OCI-LY1 (cell line): ENCODE measurements around the gene FREM2.

ENCODE experiments used
- H2AFZ ChIP-seq: fragments of 200-600 bp; sonication (generic), shearing (Covaris generic); 2 replicates; pipeline ENCODE4 v1.6.0; 2014; ENCODE audit warnings: antibody characterized with exemption, mild to moderate bottlenecking, low read length
- H3F3A ChIP-seq: fragments of 200-600 bp; sonication (generic), shearing (Covaris generic); 2 replicates; pipeline ENCODE4 v1.6.0; 2014; ENCODE audit warnings: mild to moderate bottlenecking, antibody characterized with exemption, low read length, moderate library complexity; ENCODE audit not compliant: insufficient read depth
- H3K27ac ChIP-seq: fragments of 200-600 bp; sonication (generic); 2 replicates; pipeline ENCODE4 v1.5.1; 2014; ENCODE audit warnings: low read length, mixed run types, mild to moderate bottlenecking, low read depth; ENCODE audit not compliant: poor library complexity, severe bottlenecking
- H3K27me3 ChIP-seq: fragments of 200-600 bp; sonication (generic); 2 replicates; pipeline ENCODE4 v1.6.0; 2014; ENCODE audit warnings: antibody characterized with exemption, mild to moderate bottlenecking, low read length, moderate library complexity; ENCODE audit not compliant: insufficient read depth
- H3K36me3 ChIP-seq: fragments of 200-600 bp; sonication (generic); 2 replicates; pipeline ENCODE4 v1.6.1; 2014; ENCODE audit warnings: mild to moderate bottlenecking, antibody characterized with exemption, low read length, moderate library complexity, mixed read lengths; ENCODE audit not compliant: insufficient read depth
- H3K4me1 ChIP-seq: fragments of 200-600 bp; sonication (generic); 2 replicates; pipeline ENCODE4 v1.5.1; 2014; ENCODE audit warnings: mild to moderate bottlenecking, low read length, moderate library complexity; ENCODE audit not compliant: insufficient read depth, severe bottlenecking
- H3K4me2 ChIP-seq: fragments of 200-600 bp; sonication (generic), shearing (Covaris generic); 2 replicates; pipeline ENCODE4 v1.6.1; 2014; ENCODE audit warnings: low read length
- H3K4me3 ChIP-seq: fragments of 200-600 bp; sonication (generic); 2 replicates; pipeline ENCODE4 v1.5.1; 2014; ENCODE audit warnings: low read length, low read depth, mild to moderate bottlenecking, mixed read lengths; ENCODE audit not compliant: poor library complexity, severe bottlenecking
- H3K79me2 ChIP-seq: fragments of 200-600 bp; shearing (Covaris generic); 2 replicates; pipeline ENCODE4 v1.6.1; 2016; ENCODE audit warnings: mixed run types, low read length, mixed read lengths; ENCODE audit not compliant: insufficient read depth
- H3K9ac ChIP-seq: fragments of 200-600 bp; sonication (generic), shearing (Covaris generic); 2 replicates; pipeline ENCODE4 v1.6.1; 2014; ENCODE audit warnings: mild to moderate bottlenecking, low read length, mixed read lengths
- H3K9me2 ChIP-seq: fragments of 200-600 bp; sonication (generic), shearing (Covaris generic); 2 replicates; pipeline ENCODE4 v1.6.1; 2014; ENCODE audit warnings: low read depth, mild to moderate bottlenecking, low read length, mixed read lengths
- H3K9me3 ChIP-seq: fragments of 200-600 bp; shearing (Covaris generic); 2 replicates; pipeline ENCODE4 v1.6.1; 2014; ENCODE audit warnings: low read length, mixed read lengths
- H4K20me1 ChIP-seq: fragments of 200-600 bp; sonication (generic), shearing (Covaris generic); 2 replicates; pipeline ENCODE4 v1.6.0; 2016; ENCODE audit warnings: mild to moderate bottlenecking, low read length; ENCODE audit not compliant: insufficient read depth
- EZH2 ChIP-seq: fragments of 200-600 bp; sonication (generic), shearing (Covaris generic); IDR thresholded peaks from 2 replicates; pipeline ENCODE4 v1.8.0; 2017; ENCODE audit warnings: borderline replicate concordance, mixed run types, mild to moderate bottlenecking, antibody characterized with exemption, low read length, moderate library complexity, mixed read lengths
- TF ChIP-seq, protein P1 (sequence below): fragments of 200-600 bp; sonication (generic), shearing (Covaris generic); IDR thresholded peaks from 2 replicates; pipeline ENCODE4 v1.5.1; 2017; ENCODE audit warnings: mild to moderate bottlenecking, antibody characterized with exemption, low read length, moderate library complexity, mixed read lengths

FREM2 gene

DNA sequence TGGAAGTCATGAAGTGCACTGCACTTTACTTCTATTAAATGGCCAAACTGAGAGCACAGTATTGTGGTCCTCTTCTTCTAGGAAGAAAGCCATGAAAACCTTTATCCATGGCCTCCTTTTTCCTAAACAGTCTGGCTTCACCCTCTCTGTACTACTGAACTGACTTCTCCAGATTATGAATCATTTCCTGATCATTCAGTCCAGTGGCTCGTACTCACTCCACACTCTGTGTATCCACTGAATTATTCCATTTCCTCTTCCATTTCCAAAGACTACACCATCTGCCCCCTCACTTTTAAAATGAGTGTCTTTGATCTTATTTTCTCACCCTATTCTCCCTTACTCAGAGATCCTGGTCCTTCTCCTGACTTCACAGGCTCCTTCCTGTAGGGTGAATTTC lies 29.7 kb upstream of the FREM2 start:
- no peaks in the 10 kb centered on the region for H3K79me2 ChIP-seq
- H3K9me2 ChIP-seq = no peaks in the 10 kb centered on the region
- no peak overlapping the region for H3K27ac ChIP-seq
- H3K4me1 ChIP-seq = no peaks in the 10 kb centered on the region
- H3K9ac ChIP-seq = no peak overlapping the region
- H3K4me3 ChIP-seq = no peak overlapping the region
- H2AFZ ChIP-seq = no peak overlapping the region
- H4K20me1 ChIP-seq = no peaks in the 10 kb centered on the region
- H3K9me3 ChIP-seq = no peaks in the 10 kb centered on the region
- no peaks in the 10 kb centered on the region for H3K27me3 ChIP-seq
- TF ChIP-seq, protein P1, sequence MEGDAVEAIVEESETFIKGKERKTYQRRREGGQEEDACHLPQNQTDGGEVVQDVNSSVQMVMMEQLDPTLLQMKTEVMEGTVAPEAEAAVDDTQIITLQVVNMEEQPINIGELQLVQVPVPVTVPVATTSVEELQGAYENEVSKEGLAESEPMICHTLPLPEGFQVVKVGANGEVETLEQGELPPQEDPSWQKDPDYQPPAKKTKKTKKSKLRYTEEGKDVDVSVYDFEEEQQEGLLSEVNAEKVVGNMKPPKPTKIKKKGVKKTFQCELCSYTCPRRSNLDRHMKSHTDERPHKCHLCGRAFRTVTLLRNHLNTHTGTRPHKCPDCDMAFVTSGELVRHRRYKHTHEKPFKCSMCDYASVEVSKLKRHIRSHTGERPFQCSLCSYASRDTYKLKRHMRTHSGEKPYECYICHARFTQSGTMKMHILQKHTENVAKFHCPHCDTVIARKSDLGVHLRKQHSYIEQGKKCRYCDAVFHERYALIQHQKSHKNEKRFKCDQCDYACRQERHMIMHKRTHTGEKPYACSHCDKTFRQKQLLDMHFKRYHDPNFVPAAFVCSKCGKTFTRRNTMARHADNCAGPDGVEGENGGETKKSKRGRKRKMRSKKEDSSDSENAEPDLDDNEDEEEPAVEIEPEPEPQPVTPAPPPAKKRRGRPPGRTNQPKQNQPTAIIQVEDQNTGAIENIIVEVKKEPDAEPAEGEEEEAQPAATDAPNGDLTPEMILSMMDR = no peak
- no peak for TF ChIP-seq EZH2
- H3K36me3 ChIP-seq = no peaks in the 10 kb centered on the region
- no peak overlapping the region for H3K4me2 ChIP-seq
- H3F3A ChIP-seq = no peaks in the 10 kb centered on the region

DNA sequence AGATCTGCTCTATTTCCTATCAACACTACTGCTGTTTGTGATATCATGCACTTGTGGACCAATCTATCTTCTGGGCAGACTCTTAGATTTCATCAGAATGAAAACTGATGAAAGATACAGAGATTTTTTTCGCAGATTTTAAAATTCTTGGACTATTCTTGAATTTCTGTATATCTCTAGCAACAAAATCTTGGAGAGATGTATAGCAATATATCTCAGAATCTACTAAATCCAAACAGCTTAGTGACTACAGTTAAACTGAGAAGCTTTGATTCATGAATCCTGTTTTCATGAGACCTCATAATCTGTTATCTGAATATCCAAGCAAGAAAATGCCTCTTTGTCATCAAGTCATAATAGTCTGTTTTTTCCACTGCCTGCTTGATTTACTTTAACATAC lies 28.0 kb upstream of the FREM2 start:
- Histone ChIP-seq H3K9me3 (no peaks in the 10 kb centered on the region), H3K4me2 (no peak overlapping the region), H3K4me1 (no peaks in the 10 kb centered on the region), H2AFZ (no peak overlapping the region), H3K9me2 (no peaks in the 10 kb centered on the region), H3F3A (no peaks in the 10 kb centered on the region), H3K27me3 (no peaks in the 10 kb centered on the region), H4K20me1 (no peaks in the 10 kb centered on the region), H3K27ac (no peak overlapping the region), H3K36me3 (no peaks in the 10 kb centered on the region), H3K4me3 (no peak overlapping the region), H3K9ac (no peak overlapping the region), H3K79me2 (no peaks in the 10 kb centered on the region)
- TF ChIP-seq, protein P1 = no peak
- no peak for TF ChIP-seq EZH2

DNA sequence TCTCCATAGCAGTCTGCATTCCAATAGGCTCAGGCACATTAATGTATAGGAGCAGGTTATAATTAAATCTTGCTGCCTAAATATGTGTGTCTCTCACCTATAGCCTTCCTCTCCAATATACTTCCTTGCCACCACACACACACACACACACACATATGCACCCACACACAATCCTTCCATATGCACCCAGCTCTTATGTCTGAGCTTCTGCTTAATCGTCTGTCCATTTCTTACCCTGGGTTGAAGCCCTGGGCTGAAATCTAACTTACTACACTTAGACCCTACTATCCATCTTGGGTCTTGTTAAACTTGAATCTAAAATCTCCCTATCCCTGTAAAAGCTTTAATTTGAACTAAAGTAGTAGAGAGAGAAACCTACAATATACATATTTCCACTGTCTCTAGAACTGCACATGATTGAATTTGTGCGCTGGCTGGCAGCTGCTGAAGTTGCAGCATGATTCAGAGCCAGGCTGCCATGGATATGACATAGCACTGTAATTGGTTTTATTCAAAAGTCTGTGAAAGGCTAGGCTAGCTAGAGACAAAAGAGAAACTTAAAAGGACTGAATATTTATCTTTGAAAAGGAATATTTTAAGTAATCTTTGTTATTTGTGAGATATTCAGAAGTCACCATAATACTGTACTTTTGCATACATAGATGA lies 25.7 kb upstream of the FREM2 start:
- Histone ChIP-seq H3F3A (no peaks in the 10 kb centered on the region), H3K9ac (no peak overlapping the region), H3K36me3 (no peaks in the 10 kb centered on the region)

More for the DNA sequence above, 25.7 kb upstream of the FREM2 start:
- Histone ChIP-seq H3K27me3 (no peaks in the 10 kb centered on the region), H3K9me3 (no peaks in the 10 kb centered on the region), H3K79me2 (no peaks in the 10 kb centered on the region), H4K20me1 (no peaks in the 10 kb centered on the region), H3K27ac (no peak overlapping the region), H3K4me1 (no peaks in the 10 kb centered on the region), H3K9me2 (no peaks in the 10 kb centered on the region), H2AFZ (no peak overlapping the region), H3K4me3 (no peak overlapping the region), H3K4me2 (no peak overlapping the region)
- TF ChIP-seq, protein P1 = no peak
- TF ChIP-seq EZH2 = no peak
